Measurements from ENCODE around the gene CLIP2. TPM values are rescaled to one million over a fixed set of nuclear protein-coding genes. Genes with fewer than 3 reads are reported as not detected.

Gene CLIP2
- total RNA-seq, 1 experiment from 2014 or later = 21.6 TPM

GRCh38 chr7:74376256-74377036, 87.2 kb downstream of the CLIP2 start:
- H4K20me1 ChIP-seq (ENCODE audit: control insufficient read depth, insufficient read depth, insufficient read length) = no peaks in the 10 kb centered on the region
- no peaks in the 10 kb centered on the region for H3K79me2 ChIP-seq (ENCODE audit: insufficient read depth, low read length)
- H3K18ac ChIP-seq (ENCODE audit: insufficient read length, low read depth, low read length) = no peak overlapping the region
- H3K4ac ChIP-seq (ENCODE audit: low read depth, low read length) = no peak overlapping the region
- no peak overlapping the region for H4K5ac ChIP-seq (ENCODE audit: insufficient read length, low read depth, low read length)
- Mint-ChIP-seq H3K4me3 (no peak overlapping the region), H3K27ac (peak overlapping the region; percentile 9 to 61 (median 44); a peak in 3 of 7 replicates), H3K27me3 (ENCODE audit: low read depth) (peaks cover 4% of the 10 kb centered on the region), H3K9me3 (no peaks in the 10 kb centered on the region), H3K36me3 (ENCODE audit: insufficient read depth in 1 of 3, low read depth in 3 of 3) (peaks cover 10 to 21% (median 10%) of the 10 kb centered on the region in 3 experiments; a peak in 6 of 7 replicates), H3K4me1 (peaks cover 10 to 21% of the 10 kb centered on the region in 2 experiments)
- H4K91ac ChIP-seq (ENCODE audit: insufficient read length, low read depth, low read length) = no peak overlapping the region
- no CpG with 5 or more reads among the region's 37 CpGs for WGBS (ENCODE audit: extremely low coverage, insufficient read length, low lambda C conversion rate)
- no peak for DNase-seq
- no peak for TF ChIP-seq CTCF (conservative IDR thresholded peaks at IDR 0.05)
- H3K23ac ChIP-seq (ENCODE audit: insufficient read length, low read depth, low read length) = no peak overlapping the region
- no peak overlapping the region for H3K56ac ChIP-seq (ENCODE audit: insufficient read length, low read depth, low read length)
- H2BK5ac ChIP-seq (ENCODE audit: insufficient read length, low read length) = no peak overlapping the region
- H3K23me2 ChIP-seq (ENCODE audit: insufficient read length, low read depth, low read length, poor library complexity, severe bottlenecking) = peaks cover 10% of the 10 kb centered on the region
- H3K4me1 ChIP-seq (ENCODE audit: insufficient read depth, low read length) = no peaks in the 10 kb centered on the region
- no peak overlapping the region for H4K8ac ChIP-seq (replicated peaks; ENCODE audit: insufficient read length, low read depth, low read length)
- no peak overlapping the region for H3K14ac ChIP-seq (ENCODE audit: insufficient read depth, low read length)
- no peaks in the 10 kb centered on the region for H3K27me3 ChIP-seq (ENCODE audit: insufficient read depth, low read length)
- H2AK5ac ChIP-seq (ENCODE audit: insufficient read length, low read length) = no peak overlapping the region
- H3K27ac ChIP-seq (ENCODE audit: insufficient read length, low read depth, low read length) = no peak overlapping the region
- H2BK15ac ChIP-seq (ENCODE audit: low read depth, low read length) = no peak overlapping the region
- no peak overlapping the region for H2BK12ac ChIP-seq (ENCODE audit: insufficient read length, low read depth, low read length)
- no peak overlapping the region for H2BK20ac ChIP-seq (ENCODE audit: low read depth, low read length, poor library complexity, severe bottlenecking)
- no peaks in the 10 kb centered on the region for H3K9me3 ChIP-seq (ENCODE audit: control insufficient read depth, low read depth, low read length)
- no peak overlapping the region for H2BK120ac ChIP-seq (ENCODE audit: low read depth, low read length, poor library complexity, severe bottlenecking)
- H3K9ac ChIP-seq (ENCODE audit: extremely low read depth, insufficient read length, low read length) = no peak overlapping the region
- no peaks in the 10 kb centered on the region for H3K79me1 ChIP-seq (ENCODE audit: insufficient read depth, low read depth, low read length, poor library complexity, severe bottlenecking)
- H3K4me2 ChIP-seq (ENCODE audit: insufficient read depth, insufficient read length, low read length) = no peak overlapping the region
- no peak overlapping the region for H3T11ph ChIP-seq (ENCODE audit: low read length)
- no peak overlapping the region for H2AFZ ChIP-seq (ENCODE audit: low read length)

All from H9 (cell line).